Stimulated activated naive CD8-positive, alpha-beta T cell treated with anti-CD3 and anti-CD28 coated beads, Interleukin-15, Interleukin-2, amounts not matched to agents 100 ng/mL and 50 ng/mL, for 24 hours (primary cell): Measurements from ENCODE around the gene SLMAP.
A peak's percentile ranks its signal among the peaks of the same experiment; 100 is the strongest.

Source experiments
- H3K27ac Mint-ChIP-seq: one replicate; pipeline ENCODE4 v1.8.0; 2021; ENCODE audit warnings: mild to moderate bottlenecking, mixed read lengths
- H3K27me3 Mint-ChIP-seq: one replicate; pipeline ENCODE4 v1.8.0; 2021; ENCODE audit warnings: mixed read lengths
- H3K36me3 Mint-ChIP-seq: one replicate; pipeline ENCODE4 v1.8.0; 2021; ENCODE audit warnings: low read depth, mixed read lengths
- H3K4me1 Mint-ChIP-seq: one replicate; pipeline ENCODE4 v1.8.0; 2021; ENCODE audit warnings: low read depth, mixed read lengths
- H3K4me3 Mint-ChIP-seq: one replicate; pipeline ENCODE4 v1.8.0; 2021; ENCODE audit warnings: mild to moderate bottlenecking, mixed read lengths
- H3K9me3 Mint-ChIP-seq: one replicate; pipeline ENCODE4 v1.8.0; 2021; ENCODE audit warnings: mixed read lengths

Gene SLMAP

DNA sequence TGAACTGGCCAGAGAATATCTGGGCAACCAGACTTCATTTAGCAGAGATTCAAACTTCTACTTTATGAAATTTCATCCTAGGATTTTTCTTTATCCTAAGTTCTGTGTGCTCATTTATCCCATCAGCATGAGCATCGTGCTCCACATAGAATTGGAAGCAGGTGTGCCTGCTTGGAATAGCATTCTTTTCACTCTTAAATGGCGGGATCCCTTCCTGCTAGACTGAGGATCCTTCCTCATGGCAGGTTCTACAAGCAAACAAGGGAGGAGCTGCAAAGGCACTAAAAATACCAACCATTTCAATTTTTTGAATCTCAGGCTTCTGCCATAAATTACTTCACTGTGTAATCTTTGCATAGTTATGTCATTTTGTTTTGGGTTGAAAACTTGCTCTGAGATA lies 177.5 kb downstream of the SLMAP start:
- no peaks in the 10 kb centered on the region for H3K27me3 Mint-ChIP-seq
- H3K9me3 Mint-ChIP-seq = no peaks in the 10 kb centered on the region
- no peaks in the 10 kb centered on the region for H3K4me1 Mint-ChIP-seq
- no peak overlapping the region for H3K27ac Mint-ChIP-seq
- H3K36me3 Mint-ChIP-seq = peaks cover 7% of the 10 kb centered on the region
- H3K4me3 Mint-ChIP-seq = no peak overlapping the region

DNA sequence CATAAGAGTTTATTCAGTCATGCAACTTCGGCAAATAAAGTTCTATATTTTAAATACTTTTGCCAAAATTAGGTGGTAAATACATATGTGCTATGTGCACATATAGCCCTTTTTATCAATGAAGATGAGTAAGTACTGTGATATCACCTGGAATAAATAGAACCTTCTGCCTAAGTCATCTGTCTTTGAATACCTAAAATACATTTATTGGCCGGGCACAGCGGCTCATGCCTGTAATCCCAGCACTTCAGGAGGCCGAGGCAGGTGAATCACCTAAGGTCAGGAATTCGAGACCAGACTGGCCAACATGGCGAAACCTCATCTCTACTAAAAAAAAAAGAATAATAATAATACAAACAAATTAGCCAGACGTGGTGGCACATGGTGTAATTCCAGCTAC lies 178.3 kb downstream of the SLMAP start:
- Mint-ChIP-seq H3K27ac (no peak overlapping the region), H3K4me3 (no peak overlapping the region), H3K9me3 (no peaks in the 10 kb centered on the region), H3K36me3 (peaks cover 7% of the 10 kb centered on the region), H3K27me3 (no peaks in the 10 kb centered on the region), H3K4me1 (no peaks in the 10 kb centered on the region)

GRCh38 chr3:57935539-57935938 lies 179.4 kb downstream of the SLMAP start:
- Mint-ChIP-seq H3K36me3 (peaks cover 7% of the 10 kb centered on the region), H3K4me3 (no peak overlapping the region), H3K4me1 (no peaks in the 10 kb centered on the region), H3K9me3 (no peaks in the 10 kb centered on the region), H3K27me3 (no peaks in the 10 kb centered on the region), H3K27ac (no peak overlapping the region)

DNA sequence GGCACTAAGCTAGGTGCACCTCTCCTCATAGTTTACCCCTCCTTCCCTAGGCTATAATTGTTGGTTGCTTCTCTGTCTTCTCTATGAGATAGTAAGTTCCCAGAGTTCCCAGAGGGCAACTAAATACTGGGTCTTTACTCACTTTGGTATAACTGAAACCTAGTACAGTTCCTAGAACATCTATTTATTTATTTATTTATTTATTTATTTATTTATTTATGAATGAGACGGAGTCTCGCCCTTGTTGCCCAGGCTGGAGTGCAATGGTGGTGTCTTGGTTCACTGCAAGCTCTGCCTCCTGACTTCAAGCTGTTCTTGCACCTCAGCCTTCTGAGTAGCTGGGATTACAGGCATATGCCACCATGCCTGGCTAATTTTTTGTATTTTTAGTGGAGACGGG lies 181.0 kb downstream of the SLMAP start:
- H3K27me3 Mint-ChIP-seq = no peaks in the 10 kb centered on the region
- no peaks in the 10 kb centered on the region for H3K4me1 Mint-ChIP-seq
- H3K27ac Mint-ChIP-seq = no peak overlapping the region
- no peaks in the 10 kb centered on the region for H3K9me3 Mint-ChIP-seq
- no peak overlapping the region for H3K4me3 Mint-ChIP-seq
- peaks cover 4% of the 10 kb centered on the region for H3K36me3 Mint-ChIP-seq

- Mint-ChIP-seq H3K27ac (no peak overlapping the region), H3K4me3 (no peak overlapping the region), H3K4me1 (no peaks in the 10 kb centered on the region), H3K27me3 (no peaks in the 10 kb centered on the region), H3K9me3 (no peaks in the 10 kb centered on the region), H3K36me3 (no peaks in the 10 kb centered on the region)
Measured at GRCh38 chr3:57939775-57940174, 183.7 kb downstream of the SLMAP start.

- Mint-ChIP-seq H3K4me1 (no peaks in the 10 kb centered on the region), H3K27ac (no peak overlapping the region), H3K27me3 (no peaks in the 10 kb centered on the region)
Measured at GRCh38 chr3:57942388-57942787, 186.3 kb downstream of the SLMAP start.

GRCh38 chr3:57942872-57943283 lies 186.8 kb downstream of the SLMAP start:
- no peaks in the 10 kb centered on the region for H3K36me3 Mint-ChIP-seq
- H3K27me3 Mint-ChIP-seq = no peaks in the 10 kb centered on the region
- no peaks in the 10 kb centered on the region for H3K4me1 Mint-ChIP-seq
- H3K4me3 Mint-ChIP-seq = no peak overlapping the region
- no peaks in the 10 kb centered on the region for H3K9me3 Mint-ChIP-seq
- H3K27ac Mint-ChIP-seq = no peak overlapping the region

More at GRCh38 chr3:57942388-57942787, 186.3 kb downstream of the SLMAP start:
- Mint-ChIP-seq H3K36me3 (no peaks in the 10 kb centered on the region), H3K9me3 (no peaks in the 10 kb centered on the region), H3K4me3 (no peak overlapping the region)

DNA sequence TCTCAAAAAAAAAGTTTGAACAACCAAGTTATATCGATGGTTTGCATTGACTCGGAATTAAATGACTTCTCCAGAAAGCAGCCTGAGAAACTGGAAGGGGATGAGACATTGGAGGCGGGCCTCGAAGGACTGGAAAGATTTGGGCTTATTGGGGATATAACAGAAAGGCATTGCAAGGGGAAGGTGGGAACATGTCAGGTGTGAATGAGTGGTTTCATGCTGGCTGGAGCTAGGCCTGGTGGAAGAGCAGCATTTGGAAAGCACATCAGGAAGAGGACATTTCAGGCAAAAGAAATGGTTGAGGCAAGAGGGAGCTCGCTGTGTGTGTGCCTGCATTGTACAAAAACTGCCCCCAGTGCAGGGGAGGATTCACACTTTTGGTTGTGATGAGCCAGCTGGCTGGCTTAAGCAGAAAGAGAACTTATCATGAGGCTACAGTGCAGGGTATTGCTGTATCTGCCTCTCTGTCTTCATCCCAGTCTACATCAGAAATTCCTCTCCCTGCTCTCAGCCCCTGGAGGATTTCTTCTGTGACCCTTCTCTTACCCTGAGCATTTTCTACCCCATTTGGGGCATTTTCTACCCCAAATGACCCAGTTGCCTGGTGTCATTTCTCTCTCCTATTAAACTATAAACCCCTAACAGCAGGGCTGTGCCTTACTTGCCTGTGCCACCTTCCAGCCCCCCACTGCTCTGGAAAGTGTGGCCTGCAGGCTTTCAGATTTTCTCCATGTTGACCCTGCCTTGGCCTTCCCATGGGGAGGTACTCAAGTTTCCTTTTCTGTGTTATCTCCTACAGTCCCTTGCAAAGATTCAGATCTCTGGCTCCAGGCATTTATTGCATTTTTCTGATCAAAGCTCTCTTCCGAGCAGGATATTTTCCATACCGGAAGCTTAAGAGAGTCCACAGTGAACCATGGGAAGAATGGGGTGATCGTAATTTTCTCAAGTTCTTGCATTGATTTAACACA lies 187.7 kb downstream of the SLMAP start:
- no peak overlapping the region for H3K27ac Mint-ChIP-seq
- no peaks in the 10 kb centered on the region for H3K27me3 Mint-ChIP-seq
- no peaks in the 10 kb centered on the region for H3K36me3 Mint-ChIP-seq
- no peaks in the 10 kb centered on the region for H3K9me3 Mint-ChIP-seq
- no peaks in the 10 kb centered on the region for H3K4me1 Mint-ChIP-seq
- H3K4me3 Mint-ChIP-seq = no peak overlapping the region

GRCh38 chr3:57946970-57947381 lies 190.9 kb downstream of the SLMAP start:
- Mint-ChIP-seq H3K4me1 (peaks cover 9% of the 10 kb centered on the region), H3K27me3 (no peaks in the 10 kb centered on the region), H3K9me3 (no peaks in the 10 kb centered on the region), H3K36me3 (no peaks in the 10 kb centered on the region), H3K27ac (no peak overlapping the region), H3K4me3 (no peak overlapping the region)

DNA sequence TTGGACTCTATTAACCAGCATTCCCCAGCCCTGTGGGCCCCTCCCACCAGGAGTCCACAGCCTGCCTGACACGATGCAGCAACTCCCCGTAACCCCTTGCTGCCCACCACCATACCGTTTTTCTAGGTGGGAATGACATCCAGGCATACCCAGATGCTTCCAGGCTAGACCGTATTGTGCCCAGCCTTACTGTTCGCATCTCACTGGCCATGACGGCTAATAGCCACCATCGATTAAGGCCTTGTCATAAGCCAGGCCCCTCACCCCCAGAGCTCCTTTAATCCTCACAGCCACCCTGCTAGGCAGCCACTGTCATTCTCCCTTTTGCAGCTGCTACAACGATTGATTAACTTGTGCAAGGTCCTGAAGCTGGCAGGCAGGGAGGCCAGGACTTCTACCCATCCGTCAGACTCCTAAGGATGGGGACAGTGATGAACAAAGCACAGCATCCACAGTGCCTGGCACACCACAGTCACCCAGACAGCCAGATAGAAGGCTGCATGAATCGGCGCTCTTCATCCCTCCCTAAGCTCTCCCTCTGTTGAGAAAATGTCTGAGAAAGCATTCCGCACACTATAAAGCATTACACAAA lies 192.1 kb downstream of the SLMAP start:
- Mint-ChIP-seq H3K27me3 (no peaks in the 10 kb centered on the region), H3K9me3 (no peaks in the 10 kb centered on the region), H3K27ac (no peak overlapping the region), H3K36me3 (no peaks in the 10 kb centered on the region), H3K4me3 (no peak overlapping the region), H3K4me1 (peaks cover 9% of the 10 kb centered on the region)

- Mint-ChIP-seq H3K4me1 (peaks cover 9% of the 10 kb centered on the region), H3K4me3 (no peak overlapping the region), H3K27ac (no peak overlapping the region), H3K9me3 (no peaks in the 10 kb centered on the region), H3K27me3 (no peaks in the 10 kb centered on the region), H3K36me3 (no peaks in the 10 kb centered on the region)
Measured at GRCh38 chr3:57948781-57949242, 192.7 kb downstream of the SLMAP start.

DNA sequence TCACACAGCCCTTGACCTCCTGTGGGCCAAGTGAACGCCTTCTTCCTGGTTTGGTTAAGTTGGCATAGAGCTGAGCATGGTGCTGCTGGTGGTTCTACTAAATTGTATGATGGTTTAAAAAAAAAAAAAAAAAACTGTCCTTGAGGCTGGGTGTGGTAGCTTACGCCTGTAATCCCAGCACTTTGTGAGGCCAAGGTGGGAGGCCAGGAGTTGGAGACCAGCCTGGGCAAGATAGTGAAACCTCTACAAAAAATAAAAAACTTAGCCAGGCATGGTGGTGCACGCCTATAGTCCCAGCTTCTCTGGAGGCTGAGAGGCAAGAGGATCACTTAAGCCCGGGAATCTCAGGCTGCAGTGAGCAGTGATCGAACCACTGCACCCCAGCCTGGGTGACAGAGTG lies 193.2 kb downstream of the SLMAP start:
- no peaks in the 10 kb centered on the region for H3K36me3 Mint-ChIP-seq
- no peaks in the 10 kb centered on the region for H3K27me3 Mint-ChIP-seq
- H3K4me1 Mint-ChIP-seq = peaks cover 9% of the 10 kb centered on the region
- H3K27ac Mint-ChIP-seq = no peak overlapping the region
- H3K4me3 Mint-ChIP-seq = no peak overlapping the region
- no peaks in the 10 kb centered on the region for H3K9me3 Mint-ChIP-seq

DNA sequence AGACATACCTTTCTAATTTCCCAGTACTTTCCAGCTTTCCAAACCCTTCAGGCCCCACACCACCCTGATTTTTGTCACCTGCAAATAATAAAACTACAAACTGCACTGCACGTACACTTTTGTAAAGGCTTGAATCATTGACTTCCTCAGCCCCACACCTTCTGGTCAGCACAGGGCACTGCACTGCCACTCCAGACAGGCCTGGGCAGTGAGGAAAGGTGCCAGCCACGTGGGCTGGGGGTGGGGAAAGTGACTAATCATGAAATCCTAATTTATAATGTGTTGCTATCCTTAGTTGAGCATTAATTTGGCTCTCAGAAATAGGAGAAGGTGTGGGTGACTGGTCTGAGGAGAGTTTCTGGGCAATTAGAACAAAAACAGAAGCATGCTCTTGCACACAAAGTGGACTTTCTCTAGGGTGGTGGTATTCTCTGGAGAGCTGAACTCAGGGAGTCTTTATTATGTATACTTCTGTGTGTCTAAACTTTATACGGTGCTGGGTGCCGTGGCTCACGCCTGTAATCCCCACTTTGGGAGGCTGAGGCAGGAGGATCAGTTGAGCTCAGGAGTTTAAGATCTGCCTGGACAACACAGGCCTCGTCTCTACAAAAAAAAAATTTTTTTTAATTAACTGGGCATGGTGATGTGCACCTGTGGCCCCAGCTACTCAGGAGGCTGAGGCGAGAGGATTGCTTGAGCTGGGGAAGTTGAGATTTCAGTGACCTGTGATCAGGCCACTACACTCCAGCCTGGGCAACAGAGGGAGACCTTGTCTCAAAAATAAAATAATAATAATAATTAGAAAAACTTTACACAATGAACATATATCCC lies 193.9 kb downstream of the SLMAP start:
- Mint-ChIP-seq H3K36me3 (no peaks in the 10 kb centered on the region), H3K27ac (no peak overlapping the region), H3K4me3 (no peak overlapping the region), H3K9me3 (no peaks in the 10 kb centered on the region), H3K4me1 (peaks cover 9% of the 10 kb centered on the region), H3K27me3 (no peaks in the 10 kb centered on the region)

GRCh38 chr3:57951066-57951882 lies 195.2 kb downstream of the SLMAP start:
- peaks cover 9% of the 10 kb centered on the region for H3K4me1 Mint-ChIP-seq
- H3K9me3 Mint-ChIP-seq = no peaks in the 10 kb centered on the region
- H3K27ac Mint-ChIP-seq = peak overlapping the region; percentile 40
- H3K27me3 Mint-ChIP-seq = no peaks in the 10 kb centered on the region
- H3K4me3 Mint-ChIP-seq = no peak overlapping the region
- no peaks in the 10 kb centered on the region for H3K36me3 Mint-ChIP-seq
